HG03280 (cell line): ENCODE measurements around the gene PRR3.
A peak's percentile ranks its signal among the peaks of the same experiment; 100 is the strongest.

Experiments
- ATAC-seq: cut with Tn5 transposase; IDR thresholded peaks from one replicate; pipeline ENCODE4 v1.9.1; 2021; ENCODE audit warnings: mild to moderate bottlenecking, moderate library complexity; ENCODE audit not compliant: unreplicated experiment

The PRR3 gene

GRCh38 chr6:30570263-30570662 is 13.2 kb downstream of the PRR3 start:
- no peak for ATAC-seq

DNA sequence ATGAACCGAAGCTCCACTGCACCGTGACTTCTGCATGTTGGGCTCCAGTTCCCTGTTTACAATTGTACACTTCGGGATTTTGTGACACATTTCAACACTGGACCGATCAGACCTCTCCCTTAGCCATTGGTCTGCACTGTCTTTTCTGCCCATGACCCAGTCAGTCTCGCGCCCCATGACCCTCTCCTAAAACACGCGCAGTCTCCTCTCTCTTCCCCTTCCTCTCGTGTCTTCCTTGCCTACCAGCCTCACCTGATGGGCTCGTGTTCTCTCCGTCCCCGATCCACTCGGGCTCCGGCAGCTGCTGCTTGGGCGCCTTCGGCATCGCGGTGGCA is 13.6 kb downstream of the PRR3 start:
- ATAC-seq: peak; percentile 22

DNA sequence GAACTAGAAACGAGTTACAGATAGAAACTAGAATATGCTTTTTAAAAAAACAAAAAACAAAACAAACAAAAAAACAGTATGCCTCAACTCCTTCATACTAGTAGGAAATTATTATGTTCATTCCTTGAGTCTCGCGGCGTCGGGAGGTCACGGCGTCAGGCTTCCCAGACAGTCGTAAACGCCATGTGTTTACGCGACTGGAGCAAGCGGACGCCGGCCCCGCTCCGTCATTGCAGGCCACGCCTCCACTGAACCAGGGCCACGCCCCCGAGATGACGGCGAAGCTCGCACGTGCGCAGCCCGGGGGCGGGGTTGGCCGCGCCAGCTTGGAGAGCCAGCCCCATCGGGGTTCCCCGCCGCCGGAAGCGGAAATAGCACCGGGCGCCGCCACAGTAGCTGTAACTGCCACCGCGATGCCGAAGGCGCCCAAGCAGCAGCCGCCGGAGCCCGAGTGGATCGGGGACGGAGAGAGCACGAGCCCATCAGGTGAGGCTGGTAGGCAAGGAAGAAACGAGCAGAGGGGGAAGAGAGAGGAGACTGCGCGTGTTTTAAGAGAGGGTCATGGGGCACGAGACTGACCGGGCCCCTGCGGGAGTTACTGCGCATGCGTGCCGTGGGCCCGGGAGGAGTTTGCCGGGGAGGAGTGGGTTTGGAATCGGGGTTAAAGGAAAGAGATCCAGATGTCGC is 14.1 kb downstream of the PRR3 start, which contains the start of gene ABCF1:
Gene ABCF1 (plus strand): TSS at position 368 of the 687 bp plus-strand sequence. CDS start 46 bp downstream, at position 414.
- peak; percentile 94 for ATAC-seq

DNA sequence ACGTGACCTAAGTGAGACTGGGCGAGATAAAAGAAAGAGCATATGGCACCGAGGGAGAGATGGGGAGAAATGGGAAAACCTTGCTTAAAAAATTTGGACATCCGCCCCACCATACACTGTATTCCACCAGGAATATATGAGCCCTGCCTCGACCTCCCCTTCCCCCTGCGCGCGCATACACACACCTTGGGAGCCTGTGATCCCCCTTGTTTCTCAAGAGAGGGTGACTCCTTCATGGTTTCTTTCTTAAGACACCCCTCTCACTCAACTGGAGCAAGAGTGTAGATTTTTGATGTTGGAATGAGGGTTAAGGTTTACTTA is 14.6 kb downstream of the PRR3 start:
- ATAC-seq: no peak

- ATAC-seq: no peak
These were observed 15.1 kb downstream of the PRR3 start for GRCh38 chr6:30572148-30572547.

- no peak for ATAC-seq
These were observed 16.0 kb downstream of the PRR3 start for GRCh38 chr6:30573113-30573512.

- no peak for ATAC-seq
These were observed 21.0 kb downstream of the PRR3 start for GRCh38 chr6:30578051-30578450.

DNA sequence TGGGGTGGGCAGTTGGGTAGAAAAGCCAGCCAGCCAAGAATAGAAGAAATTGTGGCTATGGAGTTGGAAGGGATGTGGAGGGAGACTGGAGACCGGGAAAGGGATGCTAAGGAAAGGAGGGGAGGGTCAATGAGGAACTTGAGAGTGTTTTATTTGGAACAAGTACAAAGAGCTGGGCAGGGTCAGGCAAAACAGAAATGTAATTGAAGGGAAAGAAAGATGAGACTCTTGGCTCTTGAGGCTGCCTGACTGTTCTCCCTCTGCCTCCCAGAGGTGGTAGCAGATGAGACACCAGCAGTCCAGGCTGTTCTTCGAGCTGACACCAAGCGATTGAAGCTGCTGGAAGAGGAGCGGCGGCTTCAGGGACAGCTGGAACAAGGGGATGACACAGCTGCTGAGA is 26.8 kb downstream of the PRR3 start:
- no peak for ATAC-seq

- ATAC-seq: no peak
These were observed 32.8 kb downstream of the PRR3 start for GRCh38 chr6:30589754-30590358.

DNA sequence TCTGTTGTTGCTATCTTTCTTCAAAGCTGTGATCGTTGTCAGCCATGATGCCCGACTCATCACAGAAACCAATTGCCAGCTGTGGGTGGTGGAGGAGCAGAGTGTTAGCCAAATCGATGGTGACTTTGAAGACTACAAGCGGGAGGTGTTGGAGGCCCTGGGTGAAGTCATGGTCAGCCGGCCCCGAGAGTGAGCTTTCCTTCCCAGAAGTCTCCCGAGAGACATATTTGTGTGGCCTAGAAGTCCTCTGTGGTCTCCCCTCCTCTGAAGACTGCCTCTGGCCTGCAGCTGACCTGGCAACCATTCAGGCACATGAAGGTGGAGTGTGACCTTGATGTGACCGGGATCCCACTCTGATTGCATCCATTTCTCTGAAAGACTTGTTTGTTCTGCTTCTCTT is 33.4 kb downstream of the PRR3 start:
- no peak for ATAC-seq

DNA sequence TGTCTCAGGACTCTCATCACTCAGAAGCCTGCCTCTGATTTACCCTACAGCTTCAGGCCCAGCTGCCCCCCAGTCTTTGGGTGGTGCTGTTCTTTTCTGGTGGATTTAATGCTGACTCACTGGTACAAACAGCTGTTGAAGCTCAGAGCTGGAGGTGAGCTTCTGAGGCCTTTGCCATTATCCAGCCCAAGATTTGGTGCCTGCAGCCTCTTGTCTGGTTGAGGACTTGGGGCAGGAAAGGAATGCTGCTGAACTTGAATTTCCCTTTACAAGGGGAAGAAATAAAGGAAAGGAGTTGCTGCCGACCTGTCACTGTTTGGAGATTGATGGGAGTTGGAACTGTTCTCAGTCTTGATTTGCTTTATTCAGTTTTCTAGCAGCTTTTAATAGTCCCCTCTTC is 33.9 kb downstream of the PRR3 start:
- ATAC-seq: no peak

GRCh38 chr6:30592287-30592686 is 35.2 kb downstream of the PRR3 start:
- ATAC-seq: no peak

DNA sequence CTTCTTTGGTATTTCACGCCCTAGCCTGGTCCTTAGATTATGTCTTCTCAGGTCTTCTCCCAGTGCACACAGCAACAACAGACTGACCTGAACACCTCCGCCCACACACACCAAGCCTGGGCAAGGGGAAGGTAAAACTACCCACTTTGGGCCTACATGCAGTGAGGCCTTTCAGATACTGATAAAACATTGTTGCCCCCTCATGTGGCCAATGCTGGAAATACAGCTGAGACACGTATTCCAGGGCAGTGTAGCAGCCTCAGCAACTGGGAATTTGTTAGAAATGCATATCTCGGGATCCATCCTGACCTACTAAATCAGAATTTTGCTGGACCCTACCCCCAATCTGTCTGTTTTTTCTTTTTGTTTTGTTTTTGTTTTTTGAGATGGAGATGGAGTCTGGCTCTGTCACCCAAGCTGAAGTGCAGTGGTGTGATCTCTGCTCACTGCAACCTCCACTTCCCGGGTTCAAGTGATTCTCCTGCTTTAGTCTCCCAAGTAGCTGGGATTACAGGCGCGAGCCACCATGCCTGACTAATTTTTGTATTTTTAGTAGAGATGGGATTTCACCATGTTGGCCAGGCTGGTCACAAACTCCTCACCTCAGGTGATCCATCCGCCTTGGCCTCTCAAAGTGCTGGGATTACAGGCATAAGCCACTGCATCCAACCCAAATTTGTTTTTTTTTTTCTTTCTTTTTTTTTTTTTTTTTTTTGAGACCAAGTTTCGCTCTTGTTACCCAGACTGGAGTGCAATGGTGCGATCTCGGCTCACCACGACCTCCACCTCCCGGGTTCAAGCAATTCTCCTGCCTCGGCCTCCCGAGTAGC is 40.4 kb downstream of the PRR3 start:
- ATAC-seq: peak; percentile 69

GRCh38 chr6:30598912-30599624 is 42.0 kb downstream of the PRR3 start:
- no peak for ATAC-seq

DNA sequence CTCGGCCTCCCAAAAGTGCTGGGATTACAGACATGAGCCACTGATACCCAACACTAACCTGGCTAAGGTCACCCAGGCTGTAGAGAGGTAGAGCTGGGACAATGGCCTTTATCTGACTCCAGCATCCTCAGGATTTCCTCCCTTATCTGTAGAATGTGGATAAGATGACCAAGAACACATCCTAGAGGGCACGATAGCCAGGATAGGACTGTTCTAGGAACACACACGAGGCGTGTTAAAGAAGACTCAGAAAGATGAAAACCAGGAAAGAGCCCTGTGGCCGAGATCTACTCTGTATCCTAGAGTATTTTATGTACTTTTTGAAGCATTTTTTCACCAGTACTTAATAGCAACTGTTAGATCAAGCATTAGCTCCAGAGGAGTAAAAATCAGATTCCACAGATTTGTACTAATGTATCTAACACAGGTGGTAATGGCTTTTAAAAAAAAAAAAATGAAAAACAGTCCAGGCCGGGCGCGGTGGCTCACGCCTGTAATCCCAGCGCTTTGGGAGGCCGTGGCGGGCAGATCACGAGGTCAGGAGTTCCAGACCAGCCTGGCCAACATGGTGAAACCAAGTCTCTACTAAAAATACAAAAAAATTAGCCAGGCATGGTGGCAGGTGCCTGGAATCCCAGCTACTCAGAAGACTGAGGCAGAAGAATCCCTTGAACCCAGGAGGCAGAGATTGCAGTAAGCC is 42.7 kb downstream of the PRR3 start:
- ATAC-seq: no peak

DNA sequence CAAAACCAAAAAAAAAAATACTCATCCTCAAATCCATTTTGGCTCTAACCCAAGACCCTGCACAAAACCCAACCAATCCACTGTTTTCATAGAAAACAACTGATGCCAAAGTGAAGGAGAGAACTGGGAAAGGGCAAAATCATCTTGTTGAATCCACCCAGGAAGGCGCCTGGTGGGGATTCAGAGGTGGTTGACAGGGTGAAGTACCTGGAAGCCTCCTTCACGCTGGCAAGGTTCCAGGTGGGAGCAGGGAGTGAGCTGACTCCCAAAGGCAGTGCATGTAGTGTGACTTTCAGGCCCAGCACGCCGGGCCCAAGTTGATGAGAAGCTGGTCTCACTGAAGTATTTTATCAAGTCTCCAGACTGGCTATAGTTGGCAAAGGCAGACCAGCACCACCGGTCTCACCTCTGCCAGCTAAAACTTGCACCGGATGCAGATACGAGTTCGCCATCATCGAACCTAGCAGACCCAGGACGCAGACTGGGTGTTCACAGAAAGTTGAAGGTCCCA is 43.4 kb downstream of the PRR3 start:
- no peak for ATAC-seq

GRCh38 chr6:30601436-30601814 is 44.3 kb downstream of the PRR3 start:
- ATAC-seq: no peak

DNA sequence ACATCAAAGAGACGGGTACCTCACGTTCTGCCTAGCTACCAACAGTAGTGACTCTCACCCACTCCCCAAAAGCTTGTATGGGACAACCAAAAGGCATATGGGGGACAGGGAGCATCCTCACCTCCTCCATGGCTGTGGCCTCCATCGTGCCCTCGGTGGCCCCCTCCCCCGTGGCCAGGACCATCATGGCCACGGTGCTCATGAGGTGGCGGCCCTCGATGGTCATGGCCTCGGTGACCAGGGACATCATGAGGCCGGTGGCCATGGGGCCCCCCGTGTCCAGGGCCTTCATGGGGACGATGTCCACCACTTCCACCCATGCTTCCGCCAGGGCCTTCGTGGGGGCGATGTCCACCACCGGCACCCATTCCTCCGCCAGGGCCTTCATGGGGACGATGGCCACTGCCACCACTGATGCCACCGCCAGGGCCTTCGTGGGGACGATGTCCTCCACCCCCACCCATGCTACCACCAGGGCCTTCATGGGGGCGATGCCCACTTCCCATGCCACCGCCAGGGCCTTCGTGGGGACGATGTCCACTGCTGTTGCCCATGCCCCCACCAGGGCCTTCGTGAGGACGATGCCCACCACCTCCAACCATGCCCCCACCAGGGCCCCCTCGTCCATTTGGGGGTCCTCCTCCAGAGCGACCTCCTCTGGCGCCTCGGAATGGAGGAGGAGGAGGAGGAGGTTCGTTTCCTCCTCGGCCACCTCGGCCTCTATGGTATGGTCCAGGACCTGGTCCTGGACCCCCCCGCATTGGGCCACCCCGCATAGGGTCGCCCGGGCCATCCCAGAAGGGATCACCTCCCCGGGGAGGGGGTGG is 44.9 kb downstream of the PRR3 start:
- no peak for ATAC-seq

- no peak for ATAC-seq
These were observed 46.9 kb downstream of the PRR3 start for GRCh38 chr6:30603961-30604360.

DNA sequence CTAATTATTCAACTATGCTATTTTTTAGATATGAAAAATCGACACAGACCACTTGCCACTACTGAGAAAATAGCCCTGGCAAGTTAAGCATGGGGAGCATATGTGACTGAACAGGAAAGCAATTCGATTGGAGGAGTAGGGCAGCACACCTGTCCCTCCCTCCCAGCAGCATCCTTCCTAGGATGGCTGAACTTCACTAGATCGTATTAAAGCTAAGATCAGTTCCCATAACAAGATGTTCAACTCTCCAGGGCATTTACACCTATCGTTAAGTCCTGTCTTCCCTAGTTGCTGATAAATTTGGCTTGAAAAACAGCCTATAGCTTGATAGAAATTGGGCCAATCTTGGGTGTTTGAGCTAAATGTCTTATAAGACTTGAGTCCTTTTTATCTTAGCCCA is 53.0 kb downstream of the PRR3 start:
- no peak for ATAC-seq
